Mucosa of descending colon (tissue), 3 donors: ENCODE measurements around the gene KDM7A. TPM values are rescaled to one million over a fixed set of nuclear protein-coding genes. Genes with fewer than 3 reads are reported as not detected.

Source experiments
- ATAC-seq: fragments of 200-7000 bp; cut with Tn5 transposase; one replicate; pipeline ENCODE4 v1.9.1; 2020; ENCODE audit warnings: mild to moderate bottlenecking, moderate library complexity
- DNase-seq, 3 donors: peaks; one replicate each; pipeline ENCODE4 v3.0.0-alpha.2; 2020
- H3K36me3 ChIP-seq: fragments of 200-600 bp; one replicate; pipeline ENCODE4 v1.8.0; 2021; ENCODE audit warnings: low read depth, mild to moderate bottlenecking
- H3K4me1 ChIP-seq: fragments of 200-600 bp; one replicate; pipeline ENCODE4 v1.8.0; 2021; ENCODE audit warnings: low read depth, mild to moderate bottlenecking
- H3K4me3 ChIP-seq: fragments of 200-600 bp; one replicate; pipeline ENCODE4 v1.8.0; 2021; ENCODE audit warnings: mild to moderate bottlenecking
- H3K9me3 ChIP-seq: fragments of 200-600 bp; one replicate; pipeline ENCODE4 v1.8.0; 2021; ENCODE audit warnings: mild to moderate bottlenecking
- CTCF ChIP-seq: fragments of 200-600 bp; IDR thresholded peaks from one replicate; pipeline ENCODE4 v1.8.0; 2022; ENCODE audit warnings: antibody characterized with exemption, mild to moderate bottlenecking
- intact Hi-C, 2 donors: fragments of 100-400 bp; cut with DNase I in 1 of 2; cut with micrococcal nuclease in 1 of 2; formaldehyde crosslinking; loops; one replicate each; pipeline versions ENCODE4 v1.11.0 to v1.11.1; 2022; cut with DNase I, micrococcal nuclease
- total RNA-seq, 3 donors: library from RNA; stranded (reverse); fragmentation: NEBNext Ultra II Directional in 2 of 3; extraction: Animal tissue kit (Norgen Biotek cat#: 25700) in 2 of 3; gene quantifications; one replicate each; pipeline versions ENCODE4 v1.2.1 to v1.2.4, GENCODE V29; 2021 to 2023
- donor health status: DM: no; HTN: no; CAD: no; lungs with moderate emphysema.
- donor health status: DM: no; HTN: no; CAD: no.
- donor health status: DM: no; HTN: yes; CAD: no.

The KDM7A gene
- total RNA-seq, 3 donors from 2014 or later, result 27.4 to 45.4 (median 27.9) TPM

GRCh38 chr7:140081774-140082425 lies 94.9 kb downstream of the KDM7A start:
- DNase-seq (no peak), ATAC-seq (no peak)
- intact Hi-C loops, result no loop called here
- H3K4me1 ChIP-seq, result peaks cover 12% of the 10 kb centered on the region
- no peak overlapping the region for H3K4me3 ChIP-seq
- no peaks in the 10 kb centered on the region for H3K36me3 ChIP-seq
- no peaks in the 10 kb centered on the region for H3K9me3 ChIP-seq
- TF ChIP-seq CTCF, result no peak

GRCh38 chr7:140080919-140081318 lies 95.9 kb downstream of the KDM7A start:
- H3K9me3 ChIP-seq, result no peaks in the 10 kb centered on the region
- peaks cover 12% of the 10 kb centered on the region for H3K4me1 ChIP-seq
- no peak for TF ChIP-seq CTCF
- ATAC-seq, result peak; percentile 45
- no peak for DNase-seq
- intact Hi-C loops, result no loop called here
- no peak overlapping the region for H3K4me3 ChIP-seq
- no peaks in the 10 kb centered on the region for H3K36me3 ChIP-seq

GRCh38 chr7:140079121-140079536 lies 97.7 kb downstream of the KDM7A start:
- Histone ChIP-seq H3K4me1 (peaks cover 12% of the 10 kb centered on the region), H3K36me3 (no peaks in the 10 kb centered on the region), H3K4me3 (no peak overlapping the region), H3K9me3 (no peaks in the 10 kb centered on the region)
- DNase-seq (no peak), ATAC-seq (peak; percentile 51)
- intact Hi-C loops, result no loop called here
- no peak for TF ChIP-seq CTCF

- DNase-seq, result no peak
These were observed 98.4 kb downstream of the KDM7A start for GRCh38 chr7:140078392-140078791.

GRCh38 chr7:140074780-140075179 lies 102.0 kb downstream of the KDM7A start:
- Histone ChIP-seq H3K4me3 (no peak overlapping the region), H3K9me3 (no peaks in the 10 kb centered on the region), H3K36me3 (no peaks in the 10 kb centered on the region), H3K4me1 (peaks cover under 1% of the 10 kb centered on the region)
- intact Hi-C loops, result no loop called here
- no peak for TF ChIP-seq CTCF
- ATAC-seq (no peak), DNase-seq (no peak)

More at GRCh38 chr7:140078392-140078791, 98.4 kb downstream of the KDM7A start:
- Histone ChIP-seq H3K4me1 (peaks cover 12% of the 10 kb centered on the region), H3K4me3 (no peak overlapping the region), H3K9me3 (no peaks in the 10 kb centered on the region), H3K36me3 (no peaks in the 10 kb centered on the region)
- TF ChIP-seq CTCF, result no peak
- intact Hi-C loops, result no loop called here
- no peak for ATAC-seq
